ENCODE results near the gene CALN1.

Gene CALN1

GRCh38 chr7:72170475-72170874 lies 241.7 kb downstream of the CALN1 start:
- no peak for DNase-seq

GRCh38 chr7:72163271-72163670 lies 248.9 kb downstream of the CALN1 start:
- DNase-seq = no peak

- DNase-seq = no peak
Observed at GRCh38 chr7:72161534-72161933, 250.6 kb downstream of the CALN1 start.

- no peak for DNase-seq
Observed at GRCh38 chr7:72159911-72160310, 252.2 kb downstream of the CALN1 start.

GRCh38 chr7:72156671-72157070 lies 255.5 kb downstream of the CALN1 start:
- no peak for DNase-seq

- DNase-seq = no peak
Observed at GRCh38 chr7:72153132-72153512, 259.0 kb downstream of the CALN1 start.

- DNase-seq = no peak
Observed at GRCh38 chr7:72152161-72153131, 259.7 kb downstream of the CALN1 start.

- no peak for DNase-seq
Observed at GRCh38 chr7:72140566-72140965, 271.6 kb downstream of the CALN1 start.

GRCh38 chr7:72127136-72127535 lies 285.0 kb downstream of the CALN1 start:
- DNase-seq = no peak

- DNase-seq = no peak
Observed at GRCh38 chr7:72123913-72124312, 288.2 kb downstream of the CALN1 start.

GRCh38 chr7:72118366-72118765 lies 293.8 kb downstream of the CALN1 start:
- DNase-seq = no peak

- no peak for DNase-seq
Observed at GRCh38 chr7:72114129-72114528, 298.0 kb downstream of the CALN1 start.

- DNase-seq = no peak
Observed at GRCh38 chr7:72112992-72113391, 299.1 kb downstream of the CALN1 start.

- DNase-seq = no peak
Observed at GRCh38 chr7:72112530-72112929, 299.6 kb downstream of the CALN1 start.

GRCh38 chr7:72111086-72111485 lies 301.1 kb downstream of the CALN1 start:
- DNase-seq = no peak

- no peak for DNase-seq
Observed at GRCh38 chr7:72109566-72109965, 302.6 kb downstream of the CALN1 start.

GRCh38 chr7:72106405-72106804 lies 305.7 kb downstream of the CALN1 start:
- DNase-seq = no peak

- DNase-seq = no peak
Observed at GRCh38 chr7:72101444-72101843, 310.7 kb downstream of the CALN1 start.

- no peak for DNase-seq
Observed at GRCh38 chr7:72099784-72100183, 312.4 kb downstream of the CALN1 start.

GRCh38 chr7:72098807-72099580 lies 313.1 kb downstream of the CALN1 start:
- DNase-seq = no peak

- DNase-seq = no peak
Observed at GRCh38 chr7:72097226-72097625, 314.9 kb downstream of the CALN1 start.

GRCh38 chr7:72092769-72093168 lies 319.4 kb downstream of the CALN1 start:
- no peak for DNase-seq

GRCh38 chr7:72087926-72088325 lies 324.2 kb downstream of the CALN1 start:
- no peak for DNase-seq
